ENCODE results near the gene MFSD11. TPM values are rescaled to one million over a fixed set of nuclear protein-coding genes. Genes with fewer than 3 reads are reported as not detected.
A peak's percentile ranks its signal among the peaks of the same experiment; 100 is the strongest.

Gene MFSD11
- total and polyA plus RNA-seq, 2 of the 8 experiments (the other 6 are each of a cell fraction or from before 2014, with no cell fraction given) = 17.7 to 19.8 TPM

- no peak for TF ChIP-seq EP300 (IDR thresholded peaks at IDR 0.05; ENCODE audit: borderline replicate concordance in 1 of 2, low read depth in 2 of 2, low read length in 2 of 2)
- peak; percentile 38; the same call in 1 of the 2 replicates for TF ChIP-seq MAFK (IDR thresholded peaks at IDR 0.05; ENCODE audit: low read depth, low read length)
- no peak for TF ChIP-seq POU5F1 (IDR thresholded peaks at IDR 0.05; ENCODE audit: low read depth, low read length)
- no peak for TF ChIP-seq GABPA (IDR thresholded peaks at IDR 0.05; ENCODE audit: borderline replicate concordance, insufficient read depth, low read length)
- TF ChIP-seq, protein P1, sequence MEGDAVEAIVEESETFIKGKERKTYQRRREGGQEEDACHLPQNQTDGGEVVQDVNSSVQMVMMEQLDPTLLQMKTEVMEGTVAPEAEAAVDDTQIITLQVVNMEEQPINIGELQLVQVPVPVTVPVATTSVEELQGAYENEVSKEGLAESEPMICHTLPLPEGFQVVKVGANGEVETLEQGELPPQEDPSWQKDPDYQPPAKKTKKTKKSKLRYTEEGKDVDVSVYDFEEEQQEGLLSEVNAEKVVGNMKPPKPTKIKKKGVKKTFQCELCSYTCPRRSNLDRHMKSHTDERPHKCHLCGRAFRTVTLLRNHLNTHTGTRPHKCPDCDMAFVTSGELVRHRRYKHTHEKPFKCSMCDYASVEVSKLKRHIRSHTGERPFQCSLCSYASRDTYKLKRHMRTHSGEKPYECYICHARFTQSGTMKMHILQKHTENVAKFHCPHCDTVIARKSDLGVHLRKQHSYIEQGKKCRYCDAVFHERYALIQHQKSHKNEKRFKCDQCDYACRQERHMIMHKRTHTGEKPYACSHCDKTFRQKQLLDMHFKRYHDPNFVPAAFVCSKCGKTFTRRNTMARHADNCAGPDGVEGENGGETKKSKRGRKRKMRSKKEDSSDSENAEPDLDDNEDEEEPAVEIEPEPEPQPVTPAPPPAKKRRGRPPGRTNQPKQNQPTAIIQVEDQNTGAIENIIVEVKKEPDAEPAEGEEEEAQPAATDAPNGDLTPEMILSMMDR (IDR thresholded peaks at IDR 0.05; ENCODE audit: control extremely low read depth in 1 of 3, insufficient read depth in 1 of 3, low read depth in 1 of 3, low read length in 3 of 3) = peak; percentile 26 to 81 (median 73)
- no peak for TF ChIP-seq RNF2 (IDR thresholded peaks at IDR 0.05; ENCODE audit: borderline replicate concordance, low read depth, low read length, missing control alignments, poor library complexity, severe bottlenecking)
Measured at GRCh38 chr17:76793775-76794174, 55.9 kb downstream of the MFSD11 start (continued).
